ENCODE results near the gene LTF.

Gene LTF

GRCh38 chr3:46472736-46473135 lies 8.0 kb upstream of the LTF start:
- no peak for TF ChIP-seq POU2F2 (IDR thresholded peaks at IDR 0.05; ENCODE audit: low read depth, low read length)
- TF ChIP-seq SPI1 (IDR thresholded peaks at IDR 0.05; ENCODE audit: low read depth, low read length): no peak
- no peak for TF ChIP-seq POLR2AphosphoS5 (IDR thresholded peaks at IDR 0.05; ENCODE audit: low read depth, low read length)
- TF ChIP-seq POLR2A (IDR thresholded peaks at IDR 0.05; ENCODE audit: low read depth, low read length): no peak
- no peak for TF ChIP-seq PAX5 (IDR thresholded peaks at IDR 0.05; ENCODE audit: insufficient read depth, low read length, severe bottlenecking)
- no peak for TF ChIP-seq TAF1 (IDR thresholded peaks at IDR 0.05; ENCODE audit: low read depth, low read length)
- FAIRE-seq (no peak), DNase-seq (ENCODE audit: insufficient read length, low spot score) (no peak)

GRCh38 chr3:46471371-46471914 lies 6.7 kb upstream of the LTF start:
- FAIRE-seq: no peak
- no peak for DNase-seq (ENCODE audit: insufficient read length, low spot score)
- no peak for TF ChIP-seq PAX5 (IDR thresholded peaks at IDR 0.05; ENCODE audit: insufficient read depth, low read length, severe bottlenecking)

- DNase-seq (ENCODE audit: insufficient read length, low spot score) (no peak), FAIRE-seq (no peak)
- TF ChIP-seq POLR2AphosphoS5 (IDR thresholded peaks at IDR 0.05; ENCODE audit: low read depth, low read length): no peak
- no peak for TF ChIP-seq POLR2A (IDR thresholded peaks at IDR 0.05; ENCODE audit: low read depth, low read length)
- no peak for TF ChIP-seq PAX5 (IDR thresholded peaks at IDR 0.05; ENCODE audit: insufficient read depth, low read length, severe bottlenecking)
- TF ChIP-seq SPI1 (IDR thresholded peaks at IDR 0.05; ENCODE audit: low read depth, low read length): no peak
- no peak for TF ChIP-seq POU2F2 (IDR thresholded peaks at IDR 0.05; ENCODE audit: low read depth, low read length)
- no peak for TF ChIP-seq TAF1 (IDR thresholded peaks at IDR 0.05; ENCODE audit: low read depth, low read length)
Measured at GRCh38 chr3:46470831-46471230, 6.1 kb upstream of the LTF start.

- FAIRE-seq (no peak), DNase-seq (ENCODE audit: insufficient read length, low spot score) (no peak)
- no peak for TF ChIP-seq POU2F2 (IDR thresholded peaks at IDR 0.05; ENCODE audit: low read depth, low read length)
- no peak for TF ChIP-seq POLR2A (IDR thresholded peaks at IDR 0.05; ENCODE audit: low read depth, low read length)
- no peak for TF ChIP-seq POLR2AphosphoS5 (IDR thresholded peaks at IDR 0.05; ENCODE audit: low read depth, low read length)
- TF ChIP-seq TAF1 (IDR thresholded peaks at IDR 0.05; ENCODE audit: low read depth, low read length): no peak
- no peak for TF ChIP-seq PAX5 (IDR thresholded peaks at IDR 0.05; ENCODE audit: insufficient read depth, low read length, severe bottlenecking)
- TF ChIP-seq SPI1 (IDR thresholded peaks at IDR 0.05; ENCODE audit: low read depth, low read length): no peak
Measured at GRCh38 chr3:46469680-46470357, 5.1 kb upstream of the LTF start.

- DNase-seq (ENCODE audit: insufficient read length, low spot score): no peak
- FAIRE-seq: no peak
- TF ChIP-seq POLR2A (IDR thresholded peaks at IDR 0.05; ENCODE audit: low read depth, low read length): no peak
- no peak for TF ChIP-seq SPI1 (IDR thresholded peaks at IDR 0.05; ENCODE audit: low read depth, low read length)
- no peak for TF ChIP-seq POU2F2 (IDR thresholded peaks at IDR 0.05; ENCODE audit: low read depth, low read length)
- no peak for TF ChIP-seq PAX5 (IDR thresholded peaks at IDR 0.05; ENCODE audit: insufficient read depth, low read length, severe bottlenecking)
- TF ChIP-seq POLR2AphosphoS5 (IDR thresholded peaks at IDR 0.05; ENCODE audit: low read depth, low read length): no peak
- TF ChIP-seq TAF1 (IDR thresholded peaks at IDR 0.05; ENCODE audit: low read depth, low read length): no peak
Measured at GRCh38 chr3:46468753-46469600, 4.3 kb upstream of the LTF start.

GRCh38 chr3:46467562-46467961 lies 2.9 kb upstream of the LTF start:
- no peak for DNase-seq (ENCODE audit: insufficient read length, low spot score)
- no peak for FAIRE-seq
- TF ChIP-seq POU2F2 (IDR thresholded peaks at IDR 0.05; ENCODE audit: low read depth, low read length) (no peak), POLR2AphosphoS5 (IDR thresholded peaks at IDR 0.05; ENCODE audit: low read depth, low read length) (no peak), TAF1 (IDR thresholded peaks at IDR 0.05; ENCODE audit: low read depth, low read length) (no peak), POLR2A (IDR thresholded peaks at IDR 0.05; ENCODE audit: low read depth, low read length) (no peak), SPI1 (IDR thresholded peaks at IDR 0.05; ENCODE audit: low read depth, low read length) (no peak), PAX5 (IDR thresholded peaks at IDR 0.05; ENCODE audit: insufficient read depth, low read length, severe bottlenecking) (no peak)

- TF ChIP-seq TAF1 (IDR thresholded peaks at IDR 0.05; ENCODE audit: low read depth, low read length) (no peak), PAX5 (IDR thresholded peaks at IDR 0.05; ENCODE audit: insufficient read depth, low read length, severe bottlenecking) (no peak), POLR2AphosphoS5 (IDR thresholded peaks at IDR 0.05; ENCODE audit: low read depth, low read length) (no peak), POLR2A (IDR thresholded peaks at IDR 0.05; ENCODE audit: low read depth, low read length) (no peak), POU2F2 (IDR thresholded peaks at IDR 0.05; ENCODE audit: low read depth, low read length) (no peak), SPI1 (IDR thresholded peaks at IDR 0.05; ENCODE audit: low read depth, low read length) (no peak)
- FAIRE-seq: no peak
- DNase-seq (ENCODE audit: insufficient read length, low spot score): no peak
Measured at GRCh38 chr3:46466871-46467403, 2.2 kb upstream of the LTF start.

GRCh38 chr3:46466273-46466672 lies 1.6 kb upstream of the LTF start:
- no peak for DNase-seq (ENCODE audit: insufficient read length, low spot score)
- FAIRE-seq: no peak
- no peak for TF ChIP-seq PAX5 (IDR thresholded peaks at IDR 0.05; ENCODE audit: insufficient read depth, low read length, severe bottlenecking)
- no peak for TF ChIP-seq TAF1 (IDR thresholded peaks at IDR 0.05; ENCODE audit: low read depth, low read length)
- no peak for TF ChIP-seq SPI1 (IDR thresholded peaks at IDR 0.05; ENCODE audit: low read depth, low read length)
- TF ChIP-seq POU2F2 (IDR thresholded peaks at IDR 0.05; ENCODE audit: low read depth, low read length): no peak
- no peak for TF ChIP-seq POLR2AphosphoS5 (IDR thresholded peaks at IDR 0.05; ENCODE audit: low read depth, low read length)
- no peak for TF ChIP-seq POLR2A (IDR thresholded peaks at IDR 0.05; ENCODE audit: low read depth, low read length)

GRCh38 chr3:46465196-46465520 lies 453 bp upstream of the LTF start:
- FAIRE-seq (no peak), DNase-seq (ENCODE audit: insufficient read length, low spot score) (no peak)
- TF ChIP-seq POLR2A (IDR thresholded peaks at IDR 0.05; ENCODE audit: low read depth, low read length): no peak
- no peak for TF ChIP-seq POLR2AphosphoS5 (IDR thresholded peaks at IDR 0.05; ENCODE audit: low read depth, low read length)
- no peak for TF ChIP-seq POU2F2 (IDR thresholded peaks at IDR 0.05; ENCODE audit: low read depth, low read length)
- no peak for TF ChIP-seq TAF1 (IDR thresholded peaks at IDR 0.05; ENCODE audit: low read depth, low read length)
- TF ChIP-seq PAX5 (IDR thresholded peaks at IDR 0.05; ENCODE audit: insufficient read depth, low read length, severe bottlenecking): no peak
- TF ChIP-seq SPI1 (IDR thresholded peaks at IDR 0.05; ENCODE audit: low read depth, low read length): no peak

Measured in GM12891 (cell line).